Activated naive CD8-positive, alpha-beta T cell (primary cell): ENCODE measurements around the gene GSS.

Experiments used
- H3K27ac Mint-ChIP-seq: one replicate; pipeline ENCODE4 v1.8.0; 2021; ENCODE audit warnings: mixed read lengths
- H3K27me3 Mint-ChIP-seq: one replicate; pipeline ENCODE4 v1.8.0; 2021; ENCODE audit warnings: mixed read lengths
- H3K36me3 Mint-ChIP-seq: one replicate; pipeline ENCODE4 v1.8.0; 2021; ENCODE audit warnings: mixed read lengths
- H3K4me1 Mint-ChIP-seq: one replicate; pipeline ENCODE4 v1.8.0; 2021; ENCODE audit warnings: low read depth, mixed read lengths
- H3K4me3 Mint-ChIP-seq: one replicate; pipeline ENCODE4 v1.8.0; 2021; ENCODE audit warnings: mild to moderate bottlenecking, mixed read lengths
- H3K9me3 Mint-ChIP-seq: one replicate; pipeline ENCODE4 v1.8.0; 2021; ENCODE audit warnings: low read depth, mixed read lengths

Gene GSS

GRCh38 chr20:34948030-34948429, 7.6 kb downstream of the GSS start:
- Mint-ChIP-seq H3K9me3 (no peaks in the 10 kb centered on the region), H3K4me3 (no peak overlapping the region), H3K36me3 (peaks cover 4% of the 10 kb centered on the region), H3K27me3 (no peaks in the 10 kb centered on the region), H3K4me1 (peaks cover 5% of the 10 kb centered on the region), H3K27ac (no peak overlapping the region)

GRCh38 chr20:34947336-34947735, 8.3 kb downstream of the GSS start:
- Mint-ChIP-seq H3K27ac (no peak overlapping the region), H3K9me3 (no peaks in the 10 kb centered on the region), H3K27me3 (no peaks in the 10 kb centered on the region), H3K4me3 (no peak overlapping the region), H3K4me1 (peaks cover 2% of the 10 kb centered on the region), H3K36me3 (peaks cover 4% of the 10 kb centered on the region)

- H3K4me1 Mint-ChIP-seq: no peaks in the 10 kb centered on the region
- H3K4me3 Mint-ChIP-seq: no peak overlapping the region
- no peaks in the 10 kb centered on the region for H3K27me3 Mint-ChIP-seq
- H3K27ac Mint-ChIP-seq: no peak overlapping the region
- H3K36me3 Mint-ChIP-seq: peaks cover 4% of the 10 kb centered on the region
- H3K9me3 Mint-ChIP-seq: no peaks in the 10 kb centered on the region
These were observed 8.9 kb downstream of the GSS start for GRCh38 chr20:34946661-34947060.

- no peaks in the 10 kb centered on the region for H3K9me3 Mint-ChIP-seq
- H3K4me3 Mint-ChIP-seq: no peak overlapping the region
- no peak overlapping the region for H3K27ac Mint-ChIP-seq
- H3K27me3 Mint-ChIP-seq: no peaks in the 10 kb centered on the region
- H3K4me1 Mint-ChIP-seq: no peaks in the 10 kb centered on the region
- peaks cover 6% of the 10 kb centered on the region for H3K36me3 Mint-ChIP-seq
These were observed 10.1 kb downstream of the GSS start for GRCh38 chr20:34945315-34946077.

GRCh38 chr20:34943808-34944567, 11.6 kb downstream of the GSS start:
- H3K4me3 Mint-ChIP-seq: no peak overlapping the region
- peaks cover 6% of the 10 kb centered on the region for H3K36me3 Mint-ChIP-seq
- no peaks in the 10 kb centered on the region for H3K27me3 Mint-ChIP-seq
- H3K27ac Mint-ChIP-seq: no peak overlapping the region
- no peaks in the 10 kb centered on the region for H3K4me1 Mint-ChIP-seq
- no peaks in the 10 kb centered on the region for H3K9me3 Mint-ChIP-seq

GRCh38 chr20:34942301-34942700, 13.3 kb downstream of the GSS start:
- Mint-ChIP-seq H3K4me3 (no peak overlapping the region), H3K36me3 (peaks cover 6% of the 10 kb centered on the region), H3K27me3 (no peaks in the 10 kb centered on the region), H3K9me3 (no peaks in the 10 kb centered on the region), H3K27ac (no peak overlapping the region), H3K4me1 (no peaks in the 10 kb centered on the region)

- Mint-ChIP-seq H3K4me1 (no peaks in the 10 kb centered on the region), H3K36me3 (peaks cover 8% of the 10 kb centered on the region)
These were observed 14.4 kb downstream of the GSS start for GRCh38 chr20:34941226-34941625.

GRCh38 chr20:34940081-34940481, 15.5 kb downstream of the GSS start:
- Mint-ChIP-seq H3K9me3 (no peaks in the 10 kb centered on the region), H3K4me1 (no peaks in the 10 kb centered on the region), H3K27me3 (no peaks in the 10 kb centered on the region), H3K4me3 (no peak overlapping the region), H3K27ac (no peak overlapping the region), H3K36me3 (peaks cover 8% of the 10 kb centered on the region)

More at GRCh38 chr20:34941226-34941625, 14.4 kb downstream of the GSS start:
- Mint-ChIP-seq H3K9me3 (no peaks in the 10 kb centered on the region), H3K4me3 (no peak overlapping the region), H3K27ac (no peak overlapping the region), H3K27me3 (no peaks in the 10 kb centered on the region)

- Mint-ChIP-seq H3K4me3 (no peak overlapping the region), H3K36me3 (peaks cover 10% of the 10 kb centered on the region), H3K4me1 (no peaks in the 10 kb centered on the region), H3K27ac (no peak overlapping the region), H3K27me3 (no peaks in the 10 kb centered on the region), H3K9me3 (no peaks in the 10 kb centered on the region)
These were observed 17.0 kb downstream of the GSS start for GRCh38 chr20:34938466-34939163.

- H3K4me3 Mint-ChIP-seq: no peak overlapping the region
- H3K36me3 Mint-ChIP-seq: peaks cover 6% of the 10 kb centered on the region
- H3K9me3 Mint-ChIP-seq: no peaks in the 10 kb centered on the region
- H3K4me1 Mint-ChIP-seq: no peaks in the 10 kb centered on the region
- no peak overlapping the region for H3K27ac Mint-ChIP-seq
- H3K27me3 Mint-ChIP-seq: no peaks in the 10 kb centered on the region
These were observed 23.8 kb downstream of the GSS start for GRCh38 chr20:34931771-34932170.

- H3K9me3 Mint-ChIP-seq: no peaks in the 10 kb centered on the region
- H3K4me1 Mint-ChIP-seq: peaks cover 8% of the 10 kb centered on the region
- H3K36me3 Mint-ChIP-seq: peaks cover 6% of the 10 kb centered on the region
- H3K4me3 Mint-ChIP-seq: no peak overlapping the region
- H3K27ac Mint-ChIP-seq: no peak overlapping the region
- no peaks in the 10 kb centered on the region for H3K27me3 Mint-ChIP-seq
These were observed 27.2 kb downstream of the GSS start for GRCh38 chr20:34928411-34928810.

- H3K4me3 Mint-ChIP-seq: no peak overlapping the region
- H3K36me3 Mint-ChIP-seq: peaks cover 6% of the 10 kb centered on the region
- H3K9me3 Mint-ChIP-seq: no peaks in the 10 kb centered on the region
- peaks cover 8% of the 10 kb centered on the region for H3K4me1 Mint-ChIP-seq
- no peak overlapping the region for H3K27ac Mint-ChIP-seq
- H3K27me3 Mint-ChIP-seq: no peaks in the 10 kb centered on the region
These were observed 27.9 kb downstream of the GSS start for GRCh38 chr20:34927736-34928135.

- Mint-ChIP-seq H3K9me3 (no peaks in the 10 kb centered on the region), H3K27me3 (no peaks in the 10 kb centered on the region), H3K4me3 (no peak overlapping the region), H3K4me1 (peaks cover 8% of the 10 kb centered on the region), H3K27ac (no peak overlapping the region), H3K36me3 (peaks cover 6% of the 10 kb centered on the region)
These were observed 29.0 kb downstream of the GSS start for GRCh38 chr20:34926581-34926980.

- Mint-ChIP-seq H3K36me3 (peaks cover 6% of the 10 kb centered on the region), H3K27me3 (no peaks in the 10 kb centered on the region), H3K9me3 (no peaks in the 10 kb centered on the region), H3K4me3 (no peak overlapping the region), H3K27ac (no peak overlapping the region), H3K4me1 (peaks cover 8% of the 10 kb centered on the region)
These were observed 29.6 kb downstream of the GSS start for GRCh38 chr20:34925981-34926380.

- no peaks in the 10 kb centered on the region for H3K27me3 Mint-ChIP-seq
- H3K4me1 Mint-ChIP-seq: peaks cover 8% of the 10 kb centered on the region
- H3K4me3 Mint-ChIP-seq: no peak overlapping the region
- no peaks in the 10 kb centered on the region for H3K9me3 Mint-ChIP-seq
- H3K27ac Mint-ChIP-seq: no peak overlapping the region
- H3K36me3 Mint-ChIP-seq: peaks cover 9% of the 10 kb centered on the region
These were observed 30.3 kb downstream of the GSS start for GRCh38 chr20:34925341-34925740.
